GM08714 (cell line): Measurements from ENCODE around the gene CLIC6.

ENCODE experiments used
- H3K4me3 ChIP-seq: fragments of 200-500 bp; sonication (Bioruptor generic); 2 replicates; pipeline ENCODE4 v1.5.1; 2014; ENCODE audit warnings: mild to moderate bottlenecking, low read length, inconsistent platforms
- ZNF274 ChIP-seq: IDR thresholded peaks from 2 replicates; pipeline ENCODE4 v1.6.1; 2012; ENCODE audit warnings: mild to moderate bottlenecking, low read depth, low read length

CLIC6 gene

DNA sequence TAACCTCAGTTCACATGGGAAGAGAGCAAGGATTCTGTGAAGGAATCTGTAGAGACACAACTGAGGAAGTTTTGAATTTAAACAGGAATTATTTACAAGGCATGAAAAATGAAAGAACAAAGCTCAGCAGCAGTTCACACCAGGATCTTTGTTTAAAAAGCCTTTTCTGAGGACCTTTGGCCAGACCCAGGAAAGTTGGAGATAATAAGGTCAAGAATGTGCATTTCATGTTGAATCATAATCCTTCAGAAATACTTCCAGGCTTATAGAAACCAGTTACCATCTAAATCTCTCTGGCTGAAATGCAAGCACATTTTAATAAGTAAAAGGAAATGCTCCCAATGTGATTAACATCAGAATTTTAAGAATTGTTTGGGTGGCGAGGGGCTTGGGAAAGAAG, 2.7 kb downstream of the CLIC6 start:
- H3K4me3 ChIP-seq = peak overlapping the region; percentile 3; the same call in 1 of the 2 replicates
- TF ChIP-seq ZNF274 = no peak

- TF ChIP-seq ZNF274 = no peak
- peak overlapping the region; percentile 3; the same call in 1 of the 2 replicates for H3K4me3 ChIP-seq
These were observed 3.1 kb downstream of the CLIC6 start for GRCh38 chr21:34671891-34672290.

DNA sequence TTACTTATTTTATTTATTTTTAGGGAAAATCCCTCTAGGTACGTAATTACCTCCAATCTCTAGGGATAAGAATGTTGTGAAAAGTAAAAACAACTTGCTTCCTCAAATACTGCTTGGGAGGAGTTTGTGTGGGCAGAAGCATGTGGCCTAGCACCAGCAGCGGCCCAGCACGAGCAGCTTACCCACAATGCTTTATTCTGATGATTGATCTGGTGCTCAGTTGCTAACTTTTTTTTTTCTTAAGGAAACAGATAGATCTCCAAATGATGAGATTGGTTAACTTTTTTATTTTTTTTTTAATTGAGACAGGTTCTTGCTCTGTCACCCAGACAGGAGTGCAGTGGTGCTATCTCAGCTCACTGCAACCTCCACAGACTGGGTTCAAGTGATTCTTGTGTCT, 4.2 kb downstream of the CLIC6 start:
- no peak overlapping the region for H3K4me3 ChIP-seq
- no peak for TF ChIP-seq ZNF274

DNA sequence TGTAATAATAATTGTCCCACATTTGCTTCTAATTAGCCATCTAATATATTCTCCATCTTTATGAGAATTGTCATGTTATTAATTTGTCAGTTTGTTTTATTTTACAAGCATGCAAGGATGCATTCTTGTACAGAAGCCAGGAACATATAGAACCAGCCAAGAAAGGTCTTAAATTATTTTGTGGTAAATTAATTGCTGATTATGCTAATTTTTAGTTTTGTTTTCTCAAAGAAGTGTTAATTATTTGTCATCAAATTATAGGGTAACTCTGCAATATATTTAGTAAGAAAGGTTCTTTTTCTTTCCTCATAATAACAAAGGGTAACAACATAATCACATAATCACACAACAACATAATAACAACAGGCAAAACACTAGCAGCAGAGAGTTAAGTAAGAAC, 5.7 kb downstream of the CLIC6 start:
- H3K4me3 ChIP-seq = no peak overlapping the region
- no peak for TF ChIP-seq ZNF274

DNA sequence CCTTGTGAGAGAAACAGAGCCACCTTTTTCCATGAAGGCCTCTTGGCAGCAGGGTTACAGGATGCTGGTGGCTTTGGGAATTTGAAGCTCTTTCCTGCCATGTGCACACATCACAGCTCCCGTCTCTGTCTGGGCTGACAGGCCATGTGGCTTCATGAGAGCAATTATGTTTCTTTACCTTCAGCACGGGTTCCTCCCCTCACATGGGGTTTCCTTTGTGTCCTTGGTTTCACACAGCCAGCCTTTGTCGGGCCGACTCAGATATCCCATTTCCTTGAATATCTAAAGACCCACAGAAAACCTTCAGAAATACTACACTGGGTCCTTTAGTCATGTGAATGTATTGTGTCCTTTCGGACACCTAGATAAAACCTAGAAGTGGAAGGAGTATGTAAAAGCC, 7.1 kb downstream of the CLIC6 start:
- H3K4me3 ChIP-seq = no peak overlapping the region
- no peak for TF ChIP-seq ZNF274

- TF ChIP-seq ZNF274 = no peak
These were observed 10.3 kb downstream of the CLIC6 start for GRCh38 chr21:34679051-34679450.

GRCh38 chr21:34684174-34684876, 15.5 kb downstream of the CLIC6 start:
- TF ChIP-seq ZNF274 = no peak

More at GRCh38 chr21:34679051-34679450, 10.3 kb downstream of the CLIC6 start:
- H3K4me3 ChIP-seq = no peak overlapping the region

GRCh38 chr21:34687065-34687464, 18.3 kb downstream of the CLIC6 start:
- no peak for TF ChIP-seq ZNF274
- no peak overlapping the region for H3K4me3 ChIP-seq

More at GRCh38 chr21:34684174-34684876, 15.5 kb downstream of the CLIC6 start:
- H3K4me3 ChIP-seq = no peak overlapping the region

- no peak overlapping the region for H3K4me3 ChIP-seq
- TF ChIP-seq ZNF274 = no peak
These were observed 19.0 kb downstream of the CLIC6 start for GRCh38 chr21:34687745-34688144.

DNA sequence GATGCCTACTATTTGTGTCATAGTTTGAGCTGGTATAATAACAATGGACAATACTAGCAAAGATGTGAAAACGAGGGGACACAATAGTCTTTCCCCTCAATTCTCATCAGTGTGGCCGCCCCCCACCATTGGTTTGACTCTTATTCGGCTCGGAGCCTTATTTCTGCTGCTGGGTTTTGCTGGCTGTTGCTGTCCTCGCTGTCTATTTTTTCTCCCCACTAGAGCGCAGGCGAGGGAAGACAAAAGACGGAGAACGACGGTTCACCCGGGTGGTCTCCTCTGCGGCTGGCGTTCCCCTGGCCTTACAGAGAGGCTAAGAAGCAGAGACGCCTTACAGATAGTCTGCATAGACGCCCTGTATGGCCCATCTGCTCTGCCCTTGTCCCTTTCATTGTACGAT, 19.4 kb downstream of the CLIC6 start:
- no peak overlapping the region for H3K4me3 ChIP-seq
- TF ChIP-seq ZNF274 = no peak

- no peak overlapping the region for H3K4me3 ChIP-seq
- TF ChIP-seq ZNF274 = no peak
These were observed 19.9 kb downstream of the CLIC6 start for GRCh38 chr21:34688715-34689114.

- no peak overlapping the region for H3K4me3 ChIP-seq
- no peak for TF ChIP-seq ZNF274
These were observed 21.4 kb downstream of the CLIC6 start for GRCh38 chr21:34690041-34690792.

DNA sequence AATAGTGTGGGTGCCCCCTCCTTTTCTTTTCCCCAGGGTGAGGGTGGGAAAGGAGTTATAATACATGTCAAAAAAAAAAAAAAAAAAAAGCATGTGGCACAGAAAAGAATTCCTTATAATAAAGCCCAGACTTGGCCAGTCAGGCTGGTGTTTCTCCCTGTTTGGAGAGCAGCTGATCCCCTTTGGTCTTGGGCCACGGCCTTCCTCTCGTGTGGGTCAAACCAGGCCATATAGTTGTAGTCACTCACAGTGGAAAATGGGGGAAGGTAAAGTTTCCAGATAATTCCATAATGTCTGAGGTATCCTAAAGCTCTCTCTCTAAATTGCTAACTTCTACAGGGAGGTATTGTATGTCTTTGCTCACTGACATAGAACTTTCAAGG, 22.0 kb downstream of the CLIC6 start:
- no peak for TF ChIP-seq ZNF274
- no peak overlapping the region for H3K4me3 ChIP-seq

- no peak for TF ChIP-seq ZNF274
- no peak overlapping the region for H3K4me3 ChIP-seq
These were observed 22.7 kb downstream of the CLIC6 start for GRCh38 chr21:34691390-34692032.

DNA sequence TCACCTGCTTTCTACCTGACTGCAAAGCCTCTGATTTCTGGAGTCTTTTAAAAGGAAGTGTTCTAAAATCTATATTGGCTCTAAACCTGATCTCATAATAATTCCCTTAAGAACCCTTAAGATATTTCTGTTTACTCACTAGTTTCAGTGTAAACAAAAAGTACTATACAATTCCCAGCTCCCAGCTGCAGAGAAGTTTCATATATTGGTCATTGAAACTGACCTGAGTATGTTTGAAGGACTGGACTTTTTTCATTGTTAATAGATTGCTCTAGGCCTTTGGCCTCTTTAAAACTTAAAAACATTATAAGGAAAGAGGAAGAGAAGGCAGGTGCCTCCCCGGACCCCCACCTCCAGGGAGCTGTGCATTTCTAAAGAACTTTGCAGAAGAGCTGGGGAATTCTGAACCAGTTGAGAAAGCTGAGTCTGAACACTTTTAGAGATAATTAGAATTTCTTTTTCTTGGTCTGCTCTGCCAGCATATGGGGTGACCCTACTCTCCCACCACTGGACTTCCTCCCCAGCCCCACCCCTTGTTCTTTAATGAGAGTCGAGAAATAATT, 23.7 kb downstream of the CLIC6 start:
- no peak for TF ChIP-seq ZNF274
- H3K4me3 ChIP-seq = no peak overlapping the region
